Measurements from ENCODE around the gene TUBB3. TPM values are rescaled to one million over a fixed set of nuclear protein-coding genes. Genes with fewer than 3 reads are reported as not detected.
A peak's percentile ranks its signal among the peaks of the same experiment; 100 is the strongest.

The TUBB3 gene
- total RNA-seq, 1 experiment from 2014 or later = 209 TPM

GRCh38 chr16:89911375-89911774 is 11.8 kb upstream of the TUBB3 start:
- no peak overlapping the region for H3K4me3 Mint-ChIP-seq

More at GRCh38 chr16:89911375-89911774, 11.8 kb upstream of the TUBB3 start:
- ATAC-seq (no peak), DNase-seq (ENCODE audit: low spot score) (no peak)
- ChIA-PET POLR2A (no interaction called here), CTCF (interaction anchor here (1.5 to 1.7 kb wide), 2 partner anchors 25 to 171 kb away, joined by 6 to 8 read pairs; no protein-coding TSS in a partner anchor)
- Mint-ChIP-seq H3K36me3 (peaks cover 17% of the 10 kb centered on the region), H3K9me3 (0 out of 2 replicates have a peak, but pooled peaks cover 7% of the 10 kb centered on the region), H3K27me3 (ENCODE audit: low read depth) (no peaks in the 10 kb centered on the region), H3K27ac (peak overlapping the region; percentile 49), H3K4me1 (no peaks in the 10 kb centered on the region)
- TF ChIP-seq TEAD4 (CRISPR knock-in tag; IDR thresholded peaks at IDR 0.05) (no peak), IRF2 (CRISPR knock-in tag; IDR thresholded peaks at IDR 0.05; ENCODE audit: borderline replicate concordance, low read depth) (no peak), CDX4 (CRISPR knock-in tag; IDR thresholded peaks at IDR 0.05; ENCODE audit: borderline replicate concordance) (no peak), GRHL2 (CRISPR knock-in tag; IDR thresholded peaks at IDR 0.05; ENCODE audit: insufficient replicate concordance, severe bottlenecking) (no peak), NR2C2 (CRISPR knock-in tag; IDR thresholded peaks at IDR 0.05) (no peak), GTF2I (CRISPR knock-in tag; conservative IDR thresholded peaks at IDR 0.05) (no peak), NR1H2 (CRISPR knock-in tag; IDR thresholded peaks at IDR 0.05) (no peak), IRF1 (CRISPR knock-in tag; IDR thresholded peaks at IDR 0.05) (no peak), SOX15 (CRISPR knock-in tag; IDR thresholded peaks at IDR 0.05) (no peak), E2F5 (CRISPR knock-in tag; IDR thresholded peaks at IDR 0.05) (no peak), FOXK1 (CRISPR knock-in tag; IDR thresholded peaks at IDR 0.05) (no peak), ARID4B (CRISPR knock-in tag; IDR thresholded peaks at IDR 0.05; ENCODE audit: borderline replicate concordance) (no peak), STAT6 (CRISPR knock-in tag; conservative IDR thresholded peaks at IDR 0.05; ENCODE audit: low read depth) (no peak)

All from WTC11 (cell line).